GM18520 (cell line): ENCODE data around the gene CLIP3.
"Not testable (repeated sequence)": the region's sequence is repeated elsewhere in the genome, so short reads cannot be mapped to it uniquely, and the experiment has no call there.

Source experiments
- ATAC-seq: cut with Tn5 transposase; IDR thresholded peaks from one replicate; pipeline ENCODE4 v1.9.1; 2021; ENCODE audit not compliant: unreplicated experiment

Gene CLIP3

GRCh38 chr19:35983177-35983576, 49.5 kb downstream of the CLIP3 start:
- ATAC-seq, result no peak

DNA sequence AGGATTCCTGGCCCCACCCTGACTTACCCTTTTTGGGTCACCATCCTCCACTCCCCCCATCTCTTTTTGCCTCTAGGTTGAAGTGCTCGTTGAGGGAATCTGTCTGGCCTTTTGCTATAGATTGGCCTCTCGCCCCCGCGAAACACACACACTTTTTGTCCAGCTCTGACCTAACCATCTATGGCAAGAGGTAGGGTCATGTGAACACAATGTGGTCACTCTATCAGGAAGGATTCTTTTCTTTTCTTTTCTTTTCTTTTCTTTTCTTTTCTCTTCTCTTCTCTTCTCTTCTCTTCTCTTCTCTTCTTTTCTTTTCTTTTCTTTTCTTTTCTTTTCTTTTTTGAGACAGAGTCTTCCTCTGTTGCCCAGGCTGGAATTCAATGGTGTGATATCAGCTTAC, 51.7 kb downstream of the CLIP3 start:
- ATAC-seq, result not testable (repeated sequence)

DNA sequence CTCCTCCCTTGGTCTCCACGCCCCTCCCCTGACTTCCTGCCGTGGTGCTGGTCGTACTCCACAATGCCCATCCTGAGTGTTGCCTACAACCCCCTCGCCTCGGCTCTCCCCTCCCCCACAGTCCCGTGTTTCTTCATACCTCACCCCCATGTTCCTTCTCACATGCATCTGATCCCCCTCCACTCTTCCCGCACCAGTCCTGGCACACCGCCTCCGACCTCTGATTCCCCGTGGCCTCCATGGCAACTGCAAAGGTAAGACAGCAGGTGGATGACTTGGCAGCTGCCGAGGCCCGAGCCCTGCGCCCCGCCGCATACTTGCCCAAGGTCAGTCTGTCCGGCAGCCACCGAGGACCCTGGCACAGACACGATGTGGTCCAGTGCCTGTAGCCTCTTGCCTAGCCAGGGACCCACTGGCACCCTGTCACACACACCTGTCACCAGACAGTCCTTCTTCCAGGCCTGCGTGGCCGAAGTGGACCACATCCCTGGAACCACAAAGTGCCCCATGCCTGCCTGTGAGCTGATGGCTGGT, 53.8 kb downstream of the CLIP3 start:
- ATAC-seq, result no peak

DNA sequence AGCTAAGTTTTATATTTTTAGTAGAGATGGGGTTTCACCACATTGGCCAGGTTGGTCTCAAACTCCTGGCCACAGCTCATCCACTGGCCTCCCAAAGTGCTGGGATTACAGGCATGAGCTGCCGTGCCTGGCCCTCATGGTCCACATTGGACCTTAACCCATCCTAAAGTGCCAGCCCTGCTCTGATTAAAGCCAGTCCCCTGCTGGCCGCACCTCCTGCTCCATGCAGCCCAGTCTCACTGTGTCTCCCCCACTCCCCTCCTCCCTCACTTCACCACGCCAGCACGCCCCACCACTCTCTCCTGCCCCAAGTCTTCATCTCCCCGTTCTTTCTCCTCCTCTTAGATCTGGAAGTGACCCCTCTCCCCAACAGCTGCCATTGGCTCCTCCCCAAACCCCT, 54.4 kb downstream of the CLIP3 start:
- no peak for ATAC-seq

DNA sequence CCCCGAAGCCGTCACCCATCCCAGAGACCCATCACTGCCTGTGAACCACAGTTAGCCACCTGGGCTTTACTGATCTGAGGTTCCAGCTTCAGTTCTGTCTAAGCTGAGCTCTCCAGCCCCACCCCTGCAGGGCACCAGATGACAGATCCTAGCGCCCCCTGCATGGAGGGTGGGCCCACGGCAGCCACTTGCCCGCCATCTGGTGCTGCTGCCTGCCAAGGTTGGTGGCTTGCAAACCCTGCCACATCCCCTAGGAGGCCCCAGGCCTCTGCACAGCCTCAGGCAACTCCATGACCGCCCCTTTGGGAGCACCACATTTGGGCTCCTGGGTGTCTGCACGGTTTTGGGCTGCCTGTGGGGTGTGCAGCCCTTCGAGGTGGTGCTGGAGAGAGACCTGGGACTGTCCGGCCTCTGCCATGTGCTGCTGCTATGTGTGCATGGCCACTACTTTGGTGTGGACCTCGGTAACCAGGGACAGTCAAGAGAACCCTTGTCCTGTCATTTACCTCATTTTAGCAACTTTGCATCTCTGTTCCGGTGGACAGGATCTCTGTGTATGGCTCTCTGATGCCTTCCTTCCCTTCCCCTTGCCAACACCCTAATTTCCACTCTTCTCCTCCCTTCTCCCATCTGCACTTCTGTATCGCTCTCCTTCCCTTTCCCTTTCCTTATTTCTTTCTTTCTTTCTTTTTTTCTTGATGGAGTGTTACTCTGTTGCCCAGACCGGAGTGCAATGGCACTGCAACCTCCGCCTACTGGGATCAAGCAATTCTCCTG, 55.0 kb downstream of the CLIP3 start:
- no peak for ATAC-seq

DNA sequence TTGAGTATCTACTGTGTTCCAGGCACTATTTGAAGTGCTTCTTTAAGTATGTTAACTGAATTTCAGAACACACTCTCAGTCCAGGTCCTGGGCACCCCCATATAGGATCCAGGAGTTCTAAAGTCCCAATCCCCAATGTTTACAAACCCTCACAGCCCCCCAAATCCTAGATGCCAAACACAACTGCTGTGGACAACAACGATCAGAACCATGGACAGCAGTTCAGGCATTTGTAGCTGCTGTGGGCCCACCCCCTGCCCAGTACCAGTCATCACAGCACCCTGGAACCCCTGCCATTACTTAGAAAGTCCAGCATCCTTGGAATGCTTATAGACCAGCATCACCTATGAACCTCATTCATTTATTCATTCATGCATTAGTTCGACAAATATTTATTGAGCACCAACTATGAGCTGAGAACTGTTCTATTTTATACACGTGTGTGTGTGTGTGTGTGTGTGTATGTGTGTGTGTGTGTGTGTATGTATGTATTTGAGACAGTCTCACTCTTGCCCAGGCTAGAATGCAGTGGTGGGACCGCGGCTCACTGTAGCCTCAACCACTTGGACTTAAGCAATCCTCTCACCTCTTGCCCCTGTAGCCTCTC, 57.0 kb downstream of the CLIP3 start:
- no peak for ATAC-seq

DNA sequence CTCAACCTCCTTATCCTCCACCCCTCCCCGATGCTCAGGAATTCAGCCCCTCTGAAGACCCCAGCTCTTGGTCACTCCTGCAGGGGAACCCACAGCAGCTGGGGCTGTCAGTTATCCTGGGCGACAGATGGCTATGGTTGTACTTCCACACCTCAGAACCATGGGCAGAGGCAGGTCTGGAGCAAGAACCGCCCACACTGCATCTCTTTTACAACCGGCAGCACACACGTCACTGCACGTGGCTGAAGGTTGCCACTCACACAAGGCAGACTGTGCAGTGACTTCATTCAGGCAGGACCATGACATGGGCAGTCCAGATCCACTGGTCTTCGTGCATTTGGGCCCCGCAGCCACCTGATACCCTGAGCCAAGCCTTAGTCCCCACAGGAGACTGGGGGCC, 59.2 kb downstream of the CLIP3 start:
- no peak for ATAC-seq

GRCh38 chr19:35966771-35967170, 65.9 kb downstream of the CLIP3 start:
- ATAC-seq, result no peak
